ENCODE measurements around the gene AP3S2.

- TF ChIP-seq, protein P1, sequence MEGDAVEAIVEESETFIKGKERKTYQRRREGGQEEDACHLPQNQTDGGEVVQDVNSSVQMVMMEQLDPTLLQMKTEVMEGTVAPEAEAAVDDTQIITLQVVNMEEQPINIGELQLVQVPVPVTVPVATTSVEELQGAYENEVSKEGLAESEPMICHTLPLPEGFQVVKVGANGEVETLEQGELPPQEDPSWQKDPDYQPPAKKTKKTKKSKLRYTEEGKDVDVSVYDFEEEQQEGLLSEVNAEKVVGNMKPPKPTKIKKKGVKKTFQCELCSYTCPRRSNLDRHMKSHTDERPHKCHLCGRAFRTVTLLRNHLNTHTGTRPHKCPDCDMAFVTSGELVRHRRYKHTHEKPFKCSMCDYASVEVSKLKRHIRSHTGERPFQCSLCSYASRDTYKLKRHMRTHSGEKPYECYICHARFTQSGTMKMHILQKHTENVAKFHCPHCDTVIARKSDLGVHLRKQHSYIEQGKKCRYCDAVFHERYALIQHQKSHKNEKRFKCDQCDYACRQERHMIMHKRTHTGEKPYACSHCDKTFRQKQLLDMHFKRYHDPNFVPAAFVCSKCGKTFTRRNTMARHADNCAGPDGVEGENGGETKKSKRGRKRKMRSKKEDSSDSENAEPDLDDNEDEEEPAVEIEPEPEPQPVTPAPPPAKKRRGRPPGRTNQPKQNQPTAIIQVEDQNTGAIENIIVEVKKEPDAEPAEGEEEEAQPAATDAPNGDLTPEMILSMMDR (IDR thresholded peaks at IDR 0.05), result no peak
- TF ChIP-seq POLR2A (IDR thresholded peaks at IDR 0.05), result no peak
Measured at GRCh38 chr15:89848970-89849292, 44.9 kb downstream of the AP3S2 start.
